ENCODE data around the gene CACNA2D4.

The CACNA2D4 gene

GRCh38 chr12:1811281-1811947 is 107.0 kb downstream of the CACNA2D4 start:
- DNase-seq, result no peak

GRCh38 chr12:1810931-1811280 is 107.5 kb downstream of the CACNA2D4 start:
- no peak for DNase-seq

- no peak for DNase-seq
These were observed 108.1 kb downstream of the CACNA2D4 start for GRCh38 chr12:1810201-1810930.

- no peak for DNase-seq
These were observed 108.8 kb downstream of the CACNA2D4 start for GRCh38 chr12:1809591-1810190.

GRCh38 chr12:1808798-1809480 is 109.5 kb downstream of the CACNA2D4 start:
- DNase-seq, result no peak

DNA sequence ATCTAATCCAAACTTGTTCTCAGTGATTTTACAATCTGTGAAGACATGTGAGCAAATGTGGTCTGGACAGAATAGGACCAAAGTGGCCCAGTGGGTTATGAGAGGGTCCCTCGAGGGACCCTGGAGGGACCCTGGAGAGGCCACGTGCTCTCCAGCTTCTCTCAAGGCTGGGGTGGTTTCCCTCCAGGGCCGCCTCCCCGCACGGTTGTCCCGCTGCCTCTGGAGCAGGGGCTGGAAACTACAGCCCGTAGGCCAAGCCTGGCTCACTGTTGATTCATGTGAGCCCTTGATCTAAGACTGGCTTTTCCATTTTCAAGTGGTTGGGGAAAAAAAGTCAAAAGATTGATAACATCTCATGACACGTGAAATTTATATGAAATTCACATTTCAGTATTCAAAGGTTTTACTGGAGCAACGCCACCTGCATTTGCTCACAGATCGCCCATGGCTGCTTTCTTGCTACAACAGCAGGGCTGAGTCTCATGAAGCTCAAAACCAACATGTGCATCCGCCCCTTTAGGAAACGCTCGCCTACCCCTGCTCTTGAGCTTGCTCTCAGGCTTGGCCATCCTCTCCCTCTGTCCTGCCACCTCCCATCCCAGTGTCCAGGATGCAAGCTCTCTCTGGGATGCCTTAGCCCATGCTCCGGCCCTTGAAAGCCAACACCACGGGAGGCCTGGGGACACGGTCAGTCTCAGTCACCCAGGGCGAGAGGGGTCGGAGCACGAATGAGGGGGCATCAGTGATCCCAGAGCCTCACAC is 110.2 kb downstream of the CACNA2D4 start:
- no peak for DNase-seq

DNA sequence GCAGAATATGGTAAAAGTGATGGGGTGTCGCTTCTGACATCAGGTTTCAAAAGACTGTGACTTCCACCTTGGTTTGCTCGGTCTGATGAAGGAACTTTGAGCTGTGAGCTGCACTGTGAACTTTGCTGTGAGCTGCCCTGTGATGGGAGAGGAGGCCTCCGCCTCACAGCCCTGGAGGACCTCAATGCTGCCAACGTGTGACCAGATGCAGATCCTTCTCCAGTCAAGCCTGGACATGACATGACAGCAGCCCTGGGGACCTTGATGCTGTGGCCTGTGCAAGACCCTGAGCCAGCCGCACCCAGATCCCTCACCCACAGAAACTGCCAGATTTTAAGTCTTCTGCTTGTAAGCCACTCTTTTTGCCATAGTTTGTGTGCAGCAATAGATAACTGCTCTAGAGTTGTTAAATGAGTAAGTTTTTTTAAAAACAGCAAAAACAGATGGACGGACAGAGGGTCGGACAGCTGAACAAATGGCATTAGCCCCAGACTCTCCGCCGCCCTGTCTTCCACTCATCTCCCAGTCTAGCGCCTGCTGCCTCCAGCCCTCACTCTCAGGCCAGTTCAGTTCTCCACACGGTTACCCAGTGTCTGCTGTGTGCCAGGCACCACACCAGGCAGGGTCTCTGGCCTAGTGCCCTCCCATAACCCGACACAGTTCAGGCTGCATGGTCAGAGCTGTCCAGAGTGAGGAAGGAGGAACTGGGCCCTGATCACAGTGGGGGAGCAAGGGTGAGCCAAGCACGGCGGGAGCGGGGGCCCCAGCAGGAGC is 111.2 kb downstream of the CACNA2D4 start:
- no peak for DNase-seq

- no peak for DNase-seq
These were observed 112.0 kb downstream of the CACNA2D4 start for GRCh38 chr12:1806301-1807086.

DNA sequence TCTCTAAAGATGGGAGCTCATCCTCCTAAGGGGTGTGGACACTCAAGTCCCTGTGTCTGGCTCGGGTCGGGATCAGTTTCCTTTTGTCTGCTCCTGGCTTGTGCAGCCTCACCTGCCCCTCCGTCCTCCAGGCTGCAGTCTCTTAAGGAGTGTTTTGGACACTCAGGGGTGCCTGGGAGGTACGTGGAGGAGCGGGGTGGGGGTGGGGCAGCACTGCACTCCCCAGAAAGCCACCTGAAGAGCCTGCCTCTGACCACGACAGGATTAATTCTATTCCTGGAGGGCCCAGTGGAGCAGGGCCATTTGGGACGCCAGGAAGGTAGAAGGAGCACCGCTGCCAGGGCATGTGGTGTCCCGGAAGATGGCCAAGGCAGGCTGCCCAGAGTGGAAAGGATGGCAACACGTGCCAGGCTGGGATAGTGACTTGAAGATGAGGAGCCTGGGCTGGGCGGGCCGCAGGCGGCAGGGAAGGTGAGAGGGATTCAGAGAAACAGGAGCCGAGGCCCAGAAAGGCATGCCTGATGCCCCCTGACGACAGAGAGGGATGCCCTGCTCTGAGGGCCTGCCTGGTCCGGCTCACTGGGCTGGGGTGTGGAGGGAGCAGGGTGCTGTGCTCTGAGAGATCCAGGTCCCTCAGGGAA is 112.9 kb downstream of the CACNA2D4 start:
- no peak for DNase-seq

- peak; percentile 34 for DNase-seq
These were observed 113.7 kb downstream of the CACNA2D4 start for GRCh38 chr12:1804545-1805332.

DNA sequence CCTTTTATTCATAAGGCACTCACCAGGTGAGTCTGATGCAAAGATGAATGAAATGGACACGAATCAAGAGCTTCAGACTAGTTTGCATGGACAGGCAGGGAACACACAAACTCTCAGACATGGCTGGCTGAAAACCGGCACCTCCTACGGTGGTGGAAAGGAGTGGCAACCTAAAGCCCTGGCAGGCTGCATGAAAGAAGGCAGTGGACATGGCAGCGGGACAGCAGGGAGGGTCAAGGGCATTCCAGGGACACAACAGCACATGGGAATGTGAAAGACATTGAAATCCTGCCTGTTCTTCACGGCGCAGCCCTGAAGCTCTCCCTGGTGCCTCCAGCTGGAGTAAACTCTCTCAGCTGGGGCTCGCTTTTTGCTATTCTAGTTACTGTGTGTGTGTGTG is 114.7 kb downstream of the CACNA2D4 start:
- no peak for DNase-seq

DNA sequence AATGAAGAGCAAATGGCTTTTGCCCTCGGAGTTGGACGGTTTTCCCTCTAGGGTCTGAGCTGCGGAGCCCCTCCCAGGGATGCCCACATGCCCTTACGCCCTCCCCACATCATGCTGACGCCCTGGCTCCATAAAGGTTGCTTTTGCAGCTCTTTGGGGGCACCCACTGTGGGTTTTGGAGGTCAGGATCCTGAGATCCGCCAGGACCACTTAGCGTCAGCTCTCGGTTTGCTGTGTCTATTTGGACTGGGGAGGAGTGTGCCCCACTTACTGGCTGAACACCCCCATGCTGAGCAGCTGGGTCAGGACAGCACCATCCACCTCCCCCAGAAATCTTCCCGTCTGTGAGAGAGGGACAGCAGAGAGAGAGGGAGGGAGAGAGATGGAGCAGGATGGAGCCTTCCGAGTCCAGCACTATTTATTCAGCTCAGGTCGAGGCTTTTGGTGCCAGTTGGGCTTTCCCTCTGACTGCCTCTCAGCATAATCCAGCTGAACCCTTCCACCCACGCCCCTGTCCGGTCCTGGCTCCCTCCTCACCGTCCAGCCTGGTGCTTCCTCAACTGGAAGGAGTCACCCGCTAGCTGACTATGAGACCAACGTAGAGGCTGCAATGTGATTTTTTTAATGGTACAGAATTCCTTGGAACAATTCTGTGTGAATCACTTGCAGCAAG is 117.0 kb downstream of the CACNA2D4 start:
- DNase-seq, result no peak

- DNase-seq, result no peak
These were observed 117.8 kb downstream of the CACNA2D4 start for GRCh38 chr12:1800401-1801302.

DNA sequence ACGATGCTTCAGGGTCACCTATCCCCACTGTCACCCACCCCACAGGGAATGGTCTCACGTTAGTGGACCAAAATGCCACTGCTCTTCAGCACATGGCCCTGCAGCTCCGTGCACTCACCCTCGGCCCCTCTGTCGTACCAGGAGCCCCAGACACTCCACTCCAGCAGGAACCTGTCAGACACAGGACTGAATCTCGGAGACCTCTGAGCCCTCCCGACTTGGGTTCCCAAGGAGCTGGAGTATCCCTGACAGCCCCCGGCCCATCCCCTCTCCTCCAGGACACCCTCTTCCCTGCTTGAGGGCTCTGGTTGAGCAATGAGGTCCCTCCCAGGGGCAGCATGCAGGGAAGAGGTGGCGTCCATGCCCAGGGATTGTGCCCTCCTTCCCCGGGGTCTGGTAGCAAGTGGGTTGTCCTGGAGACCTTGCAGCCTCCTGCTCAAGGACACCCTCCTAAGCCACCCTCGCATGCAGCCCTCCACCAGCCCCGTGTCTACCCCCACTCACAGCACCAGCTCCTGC is 118.5 kb downstream of the CACNA2D4 start:
- DNase-seq, result no peak

DNA sequence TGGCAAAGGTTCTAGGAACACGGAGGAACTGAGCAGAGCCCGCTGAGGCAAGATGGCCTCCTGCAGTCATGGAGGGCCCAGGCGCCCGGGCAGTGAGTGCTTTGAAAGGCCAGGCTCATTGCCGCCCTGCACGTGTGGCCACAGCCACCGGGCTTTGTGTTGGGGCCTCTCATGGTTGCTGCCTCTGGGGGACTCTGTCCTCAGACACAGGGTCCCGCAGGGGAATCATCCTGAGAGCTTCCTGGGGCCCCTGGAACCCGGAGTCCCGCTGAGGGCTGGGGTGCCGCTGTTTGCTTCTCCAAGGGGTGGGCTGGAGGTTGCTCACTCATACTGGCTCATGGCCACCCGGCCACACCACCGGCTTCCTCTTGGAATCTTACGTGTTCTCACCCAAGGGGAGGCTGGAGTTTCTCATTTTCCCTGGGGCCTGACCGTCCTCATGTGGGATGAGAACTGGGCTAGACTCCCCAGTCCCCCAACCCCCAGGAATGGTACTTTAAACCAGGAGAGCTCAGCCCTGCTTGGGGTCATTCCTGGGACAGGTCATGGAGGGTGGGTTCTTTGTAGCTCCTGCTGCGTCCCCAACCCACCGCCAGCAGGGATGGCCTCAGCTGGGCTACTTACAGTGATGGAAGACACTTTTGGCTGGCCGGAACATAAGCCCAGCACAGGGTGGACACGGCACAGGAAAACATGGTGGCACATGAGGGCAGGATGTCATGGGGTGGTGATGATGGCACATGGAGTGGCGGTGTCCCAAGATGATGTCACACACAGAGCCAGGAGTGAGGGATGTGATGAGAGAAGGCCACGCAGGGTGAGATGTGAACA is 119.2 kb downstream of the CACNA2D4 start:
- DNase-seq, result no peak

GRCh38 chr12:1798641-1799020 is 119.8 kb downstream of the CACNA2D4 start:
- DNase-seq, result no peak

DNA sequence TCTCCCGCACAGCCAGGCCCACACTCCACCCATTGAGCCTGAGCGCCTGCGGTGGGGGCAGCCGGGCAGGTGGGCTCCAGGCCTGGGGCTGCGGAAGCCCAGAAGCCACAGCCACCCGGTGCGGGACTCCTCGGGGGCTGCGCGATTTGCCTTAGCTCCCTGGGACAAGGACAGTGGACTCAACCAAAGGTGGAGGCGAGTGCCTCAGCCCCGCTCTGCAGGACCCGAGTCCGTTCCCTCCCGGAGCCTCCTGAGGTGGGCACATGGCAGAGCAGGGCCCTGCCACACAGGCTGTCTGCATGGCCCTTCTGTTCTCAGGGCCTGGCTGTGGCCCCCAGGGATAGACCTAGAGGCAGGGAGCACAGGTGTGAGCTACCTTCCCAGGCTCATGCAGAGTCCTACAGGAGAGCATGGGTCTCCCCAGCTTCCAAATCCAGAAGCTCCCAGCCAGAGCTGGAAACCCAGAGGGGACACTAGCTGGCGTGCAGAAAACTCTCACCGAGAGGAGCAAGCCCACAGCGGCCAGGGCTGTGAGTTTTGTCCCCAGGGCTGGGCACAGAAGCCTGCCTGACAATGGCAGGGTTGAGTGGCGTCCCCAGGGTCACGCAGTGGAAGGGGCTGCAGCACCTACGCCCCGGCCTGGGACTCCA is 120.3 kb downstream of the CACNA2D4 start:
- DNase-seq, result no peak

Measured in NCI-H2227 treated with DMSO at 0.1 percent for 48 hours (cell line).